Liver (tissue), 9 donors: ENCODE results near the gene LRRC51. TPM values are rescaled to one million over a fixed set of nuclear protein-coding genes. Genes with fewer than 3 reads are reported as not detected.
A peak's percentile ranks its signal among the peaks of the same experiment; 100 is the strongest.

Experiments used
- DNase-seq: peaks from one replicate; pipeline ENCODE4 v3.0.0-alpha.2; 2017; ENCODE audit warnings: low spot score
- H3K27ac ChIP-seq, 2 donors: one replicate each; pipeline ENCODE4 v1.7.0; 2013; ENCODE audit warnings: inconsistent platforms in 2 of 2, low read length in 2 of 2, control low read depth in 1 of 2, low read depth in 1 of 2, mild to moderate bottlenecking in 1 of 2
- H3K27me3 ChIP-seq, 4 donors: one replicate each; pipeline versions ENCODE4 v1.6.1 to v1.7.0; 2013; ENCODE audit warnings: low read length in 3 of 4, inconsistent platforms in 1 of 4, mild to moderate bottlenecking in 1 of 4, moderate library complexity in 1 of 4; ENCODE audit not compliant: control insufficient read depth in 4 of 4, insufficient read depth in 4 of 4
- H3K36me3 ChIP-seq, 4 donors: one replicate each; pipeline versions ENCODE4 v1.6.1 to v1.7.0; 2013; ENCODE audit warnings: low read length in 3 of 4, mild to moderate bottlenecking in 3 of 4, low read depth in 1 of 4, moderate library complexity in 1 of 4; ENCODE audit not compliant: control insufficient read depth in 4 of 4, insufficient read depth in 3 of 4
- H3K4me1 ChIP-seq, 4 donors: one replicate each; pipeline versions ENCODE4 v1.6.1 to v1.7.0; 2013; ENCODE audit warnings: low read length in 3 of 4, mild to moderate bottlenecking in 3 of 4, moderate library complexity in 1 of 4; ENCODE audit not compliant: control insufficient read depth in 4 of 4, insufficient read depth in 4 of 4
- H3K4me3 ChIP-seq, 3 donors: one replicate each; pipeline versions ENCODE4 v1.6.1 to v1.7.0; 2013; ENCODE audit warnings: low read length in 3 of 3, control low read depth in 1 of 3, low read depth in 1 of 3, mild to moderate bottlenecking in 1 of 3
- H3K9ac ChIP-seq, 2 donors: one replicate each; pipeline ENCODE4 v1.7.0; 2013; ENCODE audit warnings: low read length in 2 of 2, mild to moderate bottlenecking in 2 of 2, moderate library complexity in 2 of 2, control low read depth in 1 of 2, low read depth in 1 of 2
- H3K9me3 ChIP-seq, 4 donors: one replicate each; pipeline versions ENCODE4 v1.6.1 to v1.7.0; 2013; ENCODE audit warnings: low read length in 3 of 4; ENCODE audit not compliant: control insufficient read depth in 4 of 4
- EGR1 ChIP-seq, 2 donors: IDR thresholded peaks; 2 replicates each; pipeline ENCODE4 v1.6.1; 2016 to 2018; ENCODE audit warnings: antibody characterized with exemption in 2 of 2, low read depth in 2 of 2
- FOXA1 ChIP-seq: IDR thresholded peaks from 2 replicates; pipeline ENCODE4 v1.6.1; 2016; ENCODE audit warnings: antibody characterized with exemption
- FOXA2 ChIP-seq: IDR thresholded peaks from 2 replicates; pipeline ENCODE4 v1.6.1; 2016; ENCODE audit warnings: antibody characterized with exemption
- GABPA ChIP-seq, 2 donors: IDR thresholded peaks in 1 of 2; conservative IDR thresholded peaks in 1 of 2; 2 replicates each; pipeline ENCODE4 v1.6.1; 2016; ENCODE audit warnings: antibody characterized with exemption in 2 of 2, mild to moderate bottlenecking in 1 of 2, moderate library complexity in 1 of 2
- HNF4A ChIP-seq, 2 donors: conservative IDR thresholded peaks; 2 replicates each; pipeline ENCODE4 v1.6.1; 2016; ENCODE audit warnings: antibody characterized with exemption in 2 of 2, mild to moderate bottlenecking in 2 of 2
- HNF4G ChIP-seq: IDR thresholded peaks from 2 replicates; pipeline ENCODE4 v1.6.1; 2016; ENCODE audit warnings: antibody characterized with exemption
- JUND ChIP-seq, 2 donors: IDR thresholded peaks; 2 replicates each; pipeline ENCODE4 v1.6.1; 2016; ENCODE audit warnings: antibody characterized with exemption in 2 of 2
- NR2F2 ChIP-seq: IDR thresholded peaks from 2 replicates; pipeline ENCODE4 v1.6.1; 2016; ENCODE audit warnings: antibody characterized with exemption
- RAD21 ChIP-seq, 2 donors: IDR thresholded peaks; 2 replicates each; pipeline ENCODE4 v1.6.1; 2016; ENCODE audit warnings: antibody characterized with exemption in 2 of 2, mild to moderate bottlenecking in 2 of 2
- RXRA ChIP-seq, 2 donors: IDR thresholded peaks; 2 replicates each; pipeline ENCODE4 v1.6.1; 2017 to 2018; ENCODE audit warnings: antibody characterized with exemption in 2 of 2, mild to moderate bottlenecking in 1 of 2
- SP1 ChIP-seq: IDR thresholded peaks from 2 replicates; pipeline ENCODE4 v1.6.1; 2018; ENCODE audit warnings: antibody characterized with exemption, mild to moderate bottlenecking
- TAF1 ChIP-seq: conservative IDR thresholded peaks from 2 replicates; pipeline ENCODE4 v1.6.1; 2016; ENCODE audit warnings: antibody characterized with exemption, mild to moderate bottlenecking
- YY1 ChIP-seq: IDR thresholded peaks from 2 replicates; pipeline ENCODE4 v1.6.1; 2016; ENCODE audit warnings: antibody characterized with exemption, mild to moderate bottlenecking
- WGBS: extraction: QIAGEN DNeasy Blood & Tissue Kit; methylation state at CpG from one replicate; pipeline ENCODE4 v1.1.7; 2013; 5-methylcytosine and 5-hydroxymethylcytosine counted together
- polyA plus RNA-seq, 2 donors: library from polyadenylated mRNA; stranded (reverse) in 1 of 2; unstranded in 1 of 2; fragments of 200-250 nt in 1 of 2; fragments of >200 nt in 1 of 2; fragmentation: Nextera tagmentation in 1 of 2; extraction: Ambion mirVana in 1 of 2; gene quantifications; one replicate each; pipeline versions ENCODE4 v1.2.1 to v1.2.3, GENCODE V29; 2013 to 2015
- total RNA-seq, 2 donors: library from RNA; depleted of rRNA; stranded (reverse); fragments of >200 nt; gene quantifications; one replicate each; pipeline ENCODE4 v1.2.3, GENCODE V29; 2014
- TF ChIP-seq, protein P1 (sequence below): IDR thresholded peaks from 2 replicates; pipeline ENCODE4 v1.6.1; 2016; ENCODE audit warnings: antibody characterized with exemption
- TF ChIP-seq, protein P2 (sequence below): IDR thresholded peaks from 2 replicates; pipeline ENCODE4 v1.6.1; 2016; ENCODE audit warnings: antibody characterized with exemption
- TF ChIP-seq, protein P3 (sequence below): fragments of 150-350 bp; IDR thresholded peaks from 2 replicates; pipeline ENCODE4 v1.5.1; 2017; ENCODE audit warnings: improper control_type of control experiment, low read depth, low read length; ENCODE audit not compliant: missing input control
- TF ChIP-seq, protein P4 (sequence below): IDR thresholded peaks from 2 replicates; pipeline ENCODE4 v1.6.1; 2016; ENCODE audit warnings: antibody characterized with exemption
- TF ChIP-seq, protein P5 (sequence below): IDR thresholded peaks from 2 replicates; pipeline ENCODE4 v1.6.1; 2016; ENCODE audit warnings: antibody characterized with exemption, mild to moderate bottlenecking
- donor health status: healthy.
- donor health status: healthy.
- donor health status: healthy.
- donor health status: healthy.
- donor health status: healthy.

Gene LRRC51
- total and polyA plus RNA-seq, 4 donors: 1.9 to 3.7 (median 3.2) TPM

DNA sequence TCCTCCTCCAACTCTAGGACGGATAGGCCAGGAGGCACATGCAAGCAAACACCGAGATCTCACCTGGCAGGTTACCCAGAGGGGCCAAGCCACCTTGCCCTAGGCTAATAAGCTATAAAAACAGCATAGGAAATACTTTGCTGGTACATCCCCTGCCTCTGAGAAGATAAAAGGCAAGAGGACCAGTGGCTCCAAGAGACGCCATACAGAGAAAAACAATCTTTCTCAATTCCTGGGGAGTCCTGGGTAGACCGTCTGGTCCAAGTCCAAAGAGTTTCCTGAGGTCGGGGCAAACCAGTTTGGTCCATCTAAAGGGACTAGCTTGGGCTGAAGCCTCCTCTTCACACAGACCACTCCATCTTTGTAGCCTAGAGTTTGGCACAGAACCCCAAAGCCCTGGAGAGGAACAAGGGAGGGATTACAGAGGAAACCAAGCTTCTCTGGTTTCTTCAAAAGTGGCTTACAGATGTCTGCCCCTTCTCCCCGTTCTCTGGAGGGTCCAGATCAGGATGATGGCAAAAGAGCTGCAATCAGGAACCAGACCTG, 40.7 kb upstream of the LRRC51 start:
- no peak for DNase-seq
- peak overlapping the region; percentile 64 to 66 for H3K9ac ChIP-seq
- no peaks in the 10 kb centered on the region for H3K9me3 ChIP-seq
- TF ChIP-seq, protein P1, sequence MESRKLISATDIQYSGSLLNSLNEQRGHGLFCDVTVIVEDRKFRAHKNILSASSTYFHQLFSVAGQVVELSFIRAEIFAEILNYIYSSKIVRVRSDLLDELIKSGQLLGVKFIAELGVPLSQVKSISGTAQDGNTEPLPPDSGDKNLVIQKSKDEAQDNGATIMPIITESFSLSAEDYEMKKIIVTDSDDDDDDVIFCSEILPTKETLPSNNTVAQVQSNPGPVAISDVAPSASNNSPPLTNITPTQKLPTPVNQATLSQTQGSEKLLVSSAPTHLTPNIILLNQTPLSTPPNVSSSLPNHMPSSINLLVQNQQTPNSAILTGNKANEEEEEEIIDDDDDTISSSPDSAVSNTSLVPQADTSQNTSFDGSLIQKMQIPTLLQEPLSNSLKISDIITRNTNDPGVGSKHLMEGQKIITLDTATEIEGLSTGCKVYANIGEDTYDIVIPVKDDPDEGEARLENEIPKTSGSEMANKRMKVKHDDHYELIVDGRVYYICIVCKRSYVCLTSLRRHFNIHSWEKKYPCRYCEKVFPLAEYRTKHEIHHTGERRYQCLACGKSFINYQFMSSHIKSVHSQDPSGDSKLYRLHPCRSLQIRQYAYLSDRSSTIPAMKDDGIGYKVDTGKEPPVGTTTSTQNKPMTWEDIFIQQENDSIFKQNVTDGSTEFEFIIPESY: no peak
- TF ChIP-seq YY1 (no peak), HNF4A (conservative IDR thresholded peaks at IDR 0.05) (peak in 1 of 2 donors; percentile 19)
- no peaks in the 10 kb centered on the region for H3K27me3 ChIP-seq
- 7% methylated on average over 6 of the region's 6 CpGs for WGBS
- peaks cover 0 to 2% (median 0%) of the 10 kb centered on the region in 4 donors for H3K36me3 ChIP-seq
- H3K27ac ChIP-seq: peak overlapping the region; percentile 90 to 95
- H3K4me1 ChIP-seq: peaks cover 10 to 34% (median 24%) of the 10 kb centered on the region in 4 donors
- peak overlapping the region; percentile 56 to 87 (median 62) for H3K4me3 ChIP-seq

DNA sequence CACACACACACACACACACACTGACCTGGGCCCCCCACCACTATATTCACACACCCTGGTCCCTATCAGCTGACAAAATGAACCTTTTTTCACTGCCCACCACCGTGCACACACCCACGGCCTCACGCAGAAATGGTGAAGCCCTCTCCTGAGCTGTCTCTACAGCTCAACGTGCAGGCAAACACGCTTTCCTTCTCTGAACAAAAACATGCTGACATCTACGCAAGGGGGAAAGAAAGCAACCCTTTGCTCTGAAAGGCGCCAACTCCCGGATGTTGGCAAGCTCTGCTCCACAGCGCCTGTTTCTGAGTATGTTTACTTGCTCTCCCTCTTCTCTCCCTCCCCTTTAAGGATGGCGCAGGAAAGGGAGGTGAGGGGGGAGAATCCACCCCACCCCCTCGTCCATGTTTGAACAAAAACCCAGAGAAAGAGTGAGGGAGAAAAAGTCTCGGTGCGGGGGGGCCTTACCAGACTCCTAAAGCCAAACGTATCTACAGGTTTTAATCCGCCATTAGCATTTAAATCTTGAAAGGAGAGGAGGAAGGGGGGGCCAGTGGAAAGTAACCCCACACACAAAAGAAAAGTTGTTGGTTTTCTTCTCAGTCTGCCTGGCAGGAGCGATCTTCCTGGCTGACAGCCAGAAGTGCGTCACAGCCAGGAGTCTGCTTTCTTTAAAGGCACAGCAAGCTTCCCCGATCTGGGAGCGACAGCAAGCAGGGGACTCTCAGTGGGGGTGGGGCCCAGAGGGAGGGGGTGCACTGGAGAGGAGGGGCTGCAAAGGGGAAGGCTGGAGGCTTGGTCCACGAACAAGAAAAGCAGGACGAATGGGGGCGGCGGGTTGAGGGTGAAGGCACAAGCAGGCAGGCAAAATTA, 39.9 kb upstream of the LRRC51 start:
- Histone ChIP-seq H3K9ac (peak overlapping the region; percentile 64 to 66), H3K4me3 (peak overlapping the region; percentile 56 to 87 (median 62)), H3K4me1 (peaks cover 10 to 34% (median 24%) of the 10 kb centered on the region in 4 donors), H3K9me3 (no peaks in the 10 kb centered on the region), H3K27ac (peak overlapping the region; percentile 90 to 95), H3K27me3 (no peaks in the 10 kb centered on the region), H3K36me3 (no peaks in the 10 kb centered on the region)
- peak in 1 of 2 donors; percentile 45 for TF ChIP-seq EGR1 (IDR thresholded peaks at IDR 0.05; ENCODE audit: low read depth in 2 of 2)
- peak; percentile 14 for TF ChIP-seq NR2F2
- TF ChIP-seq RXRA (IDR thresholded peaks at IDR 0.05): peak; percentile 32 to 45
- peak; percentile 35 to 51 for TF ChIP-seq RAD21 (IDR thresholded peaks at IDR 0.05)
- TF ChIP-seq FOXA1: no peak
- TF ChIP-seq HNF4A (conservative IDR thresholded peaks at IDR 0.05): peak; percentile 38 to 43
- TF ChIP-seq YY1: peak; percentile 93
- TF ChIP-seq, protein P2, sequence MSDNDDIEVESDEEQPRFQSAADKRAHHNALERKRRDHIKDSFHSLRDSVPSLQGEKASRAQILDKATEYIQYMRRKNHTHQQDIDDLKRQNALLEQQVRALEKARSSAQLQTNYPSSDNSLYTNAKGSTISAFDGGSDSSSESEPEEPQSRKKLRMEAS: peak; percentile 67
- peak; percentile 45 to 49 for TF ChIP-seq JUND (IDR thresholded peaks at IDR 0.05)
- TF ChIP-seq, protein P1: no peak
- TF ChIP-seq TAF1: peak; percentile 56
- TF ChIP-seq HNF4G: no peak
- peak; percentile 67 for TF ChIP-seq SP1
- TF ChIP-seq FOXA2: peak; percentile 42
- no peak for TF ChIP-seq GABPA (IDR thresholded peaks at IDR 0.05 in 1 of 2, conservative IDR thresholded peaks at IDR 0.05 in 1 of 2)
- TF ChIP-seq, protein P3, sequence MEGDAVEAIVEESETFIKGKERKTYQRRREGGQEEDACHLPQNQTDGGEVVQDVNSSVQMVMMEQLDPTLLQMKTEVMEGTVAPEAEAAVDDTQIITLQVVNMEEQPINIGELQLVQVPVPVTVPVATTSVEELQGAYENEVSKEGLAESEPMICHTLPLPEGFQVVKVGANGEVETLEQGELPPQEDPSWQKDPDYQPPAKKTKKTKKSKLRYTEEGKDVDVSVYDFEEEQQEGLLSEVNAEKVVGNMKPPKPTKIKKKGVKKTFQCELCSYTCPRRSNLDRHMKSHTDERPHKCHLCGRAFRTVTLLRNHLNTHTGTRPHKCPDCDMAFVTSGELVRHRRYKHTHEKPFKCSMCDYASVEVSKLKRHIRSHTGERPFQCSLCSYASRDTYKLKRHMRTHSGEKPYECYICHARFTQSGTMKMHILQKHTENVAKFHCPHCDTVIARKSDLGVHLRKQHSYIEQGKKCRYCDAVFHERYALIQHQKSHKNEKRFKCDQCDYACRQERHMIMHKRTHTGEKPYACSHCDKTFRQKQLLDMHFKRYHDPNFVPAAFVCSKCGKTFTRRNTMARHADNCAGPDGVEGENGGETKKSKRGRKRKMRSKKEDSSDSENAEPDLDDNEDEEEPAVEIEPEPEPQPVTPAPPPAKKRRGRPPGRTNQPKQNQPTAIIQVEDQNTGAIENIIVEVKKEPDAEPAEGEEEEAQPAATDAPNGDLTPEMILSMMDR: peak; percentile 3
- TF ChIP-seq, protein P4, sequence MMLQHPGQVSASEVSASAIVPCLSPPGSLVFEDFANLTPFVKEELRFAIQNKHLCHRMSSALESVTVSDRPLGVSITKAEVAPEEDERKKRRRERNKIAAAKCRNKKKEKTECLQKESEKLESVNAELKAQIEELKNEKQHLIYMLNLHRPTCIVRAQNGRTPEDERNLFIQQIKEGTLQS: no peak
- TF ChIP-seq, protein P5, sequence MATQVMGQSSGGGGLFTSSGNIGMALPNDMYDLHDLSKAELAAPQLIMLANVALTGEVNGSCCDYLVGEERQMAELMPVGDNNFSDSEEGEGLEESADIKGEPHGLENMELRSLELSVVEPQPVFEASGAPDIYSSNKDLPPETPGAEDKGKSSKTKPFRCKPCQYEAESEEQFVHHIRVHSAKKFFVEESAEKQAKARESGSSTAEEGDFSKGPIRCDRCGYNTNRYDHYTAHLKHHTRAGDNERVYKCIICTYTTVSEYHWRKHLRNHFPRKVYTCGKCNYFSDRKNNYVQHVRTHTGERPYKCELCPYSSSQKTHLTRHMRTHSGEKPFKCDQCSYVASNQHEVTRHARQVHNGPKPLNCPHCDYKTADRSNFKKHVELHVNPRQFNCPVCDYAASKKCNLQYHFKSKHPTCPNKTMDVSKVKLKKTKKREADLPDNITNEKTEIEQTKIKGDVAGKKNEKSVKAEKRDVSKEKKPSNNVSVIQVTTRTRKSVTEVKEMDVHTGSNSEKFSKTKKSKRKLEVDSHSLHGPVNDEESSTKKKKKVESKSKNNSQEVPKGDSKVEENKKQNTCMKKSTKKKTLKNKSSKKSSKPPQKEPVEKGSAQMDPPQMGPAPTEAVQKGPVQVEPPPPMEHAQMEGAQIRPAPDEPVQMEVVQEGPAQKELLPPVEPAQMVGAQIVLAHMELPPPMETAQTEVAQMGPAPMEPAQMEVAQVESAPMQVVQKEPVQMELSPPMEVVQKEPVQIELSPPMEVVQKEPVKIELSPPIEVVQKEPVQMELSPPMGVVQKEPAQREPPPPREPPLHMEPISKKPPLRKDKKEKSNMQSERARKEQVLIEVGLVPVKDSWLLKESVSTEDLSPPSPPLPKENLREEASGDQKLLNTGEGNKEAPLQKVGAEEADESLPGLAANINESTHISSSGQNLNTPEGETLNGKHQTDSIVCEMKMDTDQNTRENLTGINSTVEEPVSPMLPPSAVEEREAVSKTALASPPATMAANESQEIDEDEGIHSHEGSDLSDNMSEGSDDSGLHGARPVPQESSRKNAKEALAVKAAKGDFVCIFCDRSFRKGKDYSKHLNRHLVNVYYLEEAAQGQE: peak; percentile 42
- DNase-seq: peak; percentile 87
- under 1% methylated on average over 23 of the region's 23 CpGs for WGBS
